ENCODE results near the gene EZH1. TPM values are rescaled to one million over a fixed set of nuclear protein-coding genes. Genes with fewer than 3 reads are reported as not detected.

Gene EZH1
- total and polyA plus RNA-seq, 2 of the 4 experiments (the other 2 are of a cell fraction): 17.6 to 27.3 TPM

- H3K4me1 ChIP-seq (ENCODE audit: control insufficient read depth, insufficient read depth, low read length): no peaks in the 10 kb centered on the region
- H4K20me1 ChIP-seq (ENCODE audit: insufficient read depth, low read length): no peaks in the 10 kb centered on the region
- dilution Hi-C loops (cut with HindIII; ENCODE audit: low sequenced_read_pairs, unreplicated experiment) (no loop called here), intact Hi-C loops (cut with micrococcal nuclease) (no loop called here), in situ Hi-C loops (cut with MboI; ENCODE audit: low sequenced_read_pairs) (loop anchor here (25.0 kb wide), 1 partner anchor 622 kb away; no protein-coding TSS in a partner anchor)
- ATAC-seq (ENCODE audit: low read depth) (no peak), DNase-seq (no peak)
- CTCF ChIA-PET: no interaction called here
- no peak overlapping the region for H3K4me3 ChIP-seq (ENCODE audit: insufficient read depth, low read depth, low read length)
- H2AK5ac ChIP-seq (ENCODE audit: low read depth, low read length): no peak overlapping the region
- no peak overlapping the region for H2BK5ac ChIP-seq (ENCODE audit: low read depth, low read length, poor library complexity, severe bottlenecking)
- no peaks in the 10 kb centered on the region for H3K27me3 ChIP-seq (ENCODE audit: control insufficient read depth, insufficient read depth, low read length)
- H2BK15ac ChIP-seq (ENCODE audit: low read depth, low read length): no peak overlapping the region
- H3K4ac ChIP-seq (ENCODE audit: low read depth, low read length): no peak overlapping the region
- WGBS, 2 experiments (ENCODE audit: extremely low coverage in 2 of 2, insufficient read length in 1 of 2): 91% methylated on average over 5 of the region's 10 CpGs; no CpG with 5 or more reads in 1 of the 2 experiments
- no peak overlapping the region for H4K8ac ChIP-seq (ENCODE audit: low read depth in 2 of 2, low read length in 2 of 2)
- H4K91ac ChIP-seq (ENCODE audit: insufficient read depth, low read depth, low read length): no peak overlapping the region
- no peaks in the 10 kb centered on the region for H3K9me3 ChIP-seq (ENCODE audit: control insufficient read depth, insufficient read depth, low read length)
- H3K9ac ChIP-seq (ENCODE audit: low read depth, low read length): no peak overlapping the region
- H4K5ac ChIP-seq (ENCODE audit: low read depth, low read length): no peak overlapping the region
- no peak overlapping the region for H3K4me2 ChIP-seq (ENCODE audit: low read depth, low read length)
- TF ChIP-seq USF2 (IDR thresholded peaks at IDR 0.05; ENCODE audit: low read depth, low read length): no peak
- TF ChIP-seq RCOR1 (IDR thresholded peaks at IDR 0.05; ENCODE audit: insufficient replicate concordance, low read length): no peak
- TF ChIP-seq FOS (IDR thresholded peaks at IDR 0.05; ENCODE audit: low read depth, low read length): no peak
- TF ChIP-seq, protein P1, sequence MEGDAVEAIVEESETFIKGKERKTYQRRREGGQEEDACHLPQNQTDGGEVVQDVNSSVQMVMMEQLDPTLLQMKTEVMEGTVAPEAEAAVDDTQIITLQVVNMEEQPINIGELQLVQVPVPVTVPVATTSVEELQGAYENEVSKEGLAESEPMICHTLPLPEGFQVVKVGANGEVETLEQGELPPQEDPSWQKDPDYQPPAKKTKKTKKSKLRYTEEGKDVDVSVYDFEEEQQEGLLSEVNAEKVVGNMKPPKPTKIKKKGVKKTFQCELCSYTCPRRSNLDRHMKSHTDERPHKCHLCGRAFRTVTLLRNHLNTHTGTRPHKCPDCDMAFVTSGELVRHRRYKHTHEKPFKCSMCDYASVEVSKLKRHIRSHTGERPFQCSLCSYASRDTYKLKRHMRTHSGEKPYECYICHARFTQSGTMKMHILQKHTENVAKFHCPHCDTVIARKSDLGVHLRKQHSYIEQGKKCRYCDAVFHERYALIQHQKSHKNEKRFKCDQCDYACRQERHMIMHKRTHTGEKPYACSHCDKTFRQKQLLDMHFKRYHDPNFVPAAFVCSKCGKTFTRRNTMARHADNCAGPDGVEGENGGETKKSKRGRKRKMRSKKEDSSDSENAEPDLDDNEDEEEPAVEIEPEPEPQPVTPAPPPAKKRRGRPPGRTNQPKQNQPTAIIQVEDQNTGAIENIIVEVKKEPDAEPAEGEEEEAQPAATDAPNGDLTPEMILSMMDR (conservative IDR thresholded peaks at IDR 0.05; ENCODE audit: low read depth, low read length): no peak
- TF ChIP-seq MAFK (IDR thresholded peaks at IDR 0.05; ENCODE audit: low read depth, low read length): no peak
- TF ChIP-seq CEBPB (IDR thresholded peaks at IDR 0.05; ENCODE audit: low read depth, low read length): no peak
- no peak for TF ChIP-seq BHLHE40 (IDR thresholded peaks at IDR 0.05; ENCODE audit: low read depth, low read length)
- TF ChIP-seq RAD21 (IDR thresholded peaks at IDR 0.05; ENCODE audit: low read length): no peak
- TF ChIP-seq ELK1 (IDR thresholded peaks at IDR 0.05; ENCODE audit: borderline replicate concordance, low read depth, low read length): no peak
- no peak overlapping the region for H3K56ac ChIP-seq (ENCODE audit: extremely low read depth, insufficient read depth, low read length)
- no peak overlapping the region for H3K14ac ChIP-seq (replicated peaks; ENCODE audit: low read depth, low read length)
- no peak overlapping the region for H3K27ac ChIP-seq (ENCODE audit: insufficient read depth, low read length)
- H3K18ac ChIP-seq (ENCODE audit: low read depth, low read length): no peak overlapping the region
- H2BK120ac ChIP-seq (ENCODE audit: low read depth, low read length): no peak overlapping the region
- peaks cover 8% of the 10 kb centered on the region for H3K9me1 ChIP-seq (ENCODE audit: insufficient read depth, low read length)
- peaks cover 0 to 4% of the 10 kb centered on the region in 2 experiments; a peak in 1 of 4 replicates for H3K79me1 ChIP-seq (ENCODE audit: low read depth in 1 of 2, low read length in 2 of 2)
- no peak overlapping the region for H3K23ac ChIP-seq (ENCODE audit: low read depth, low read length)
- H2BK20ac ChIP-seq (ENCODE audit: low read depth, low read length): no peak overlapping the region
- peaks cover 69% of the 10 kb centered on the region for H3K36me3 ChIP-seq (ENCODE audit: control insufficient read depth, insufficient read depth, low read length)
- BruUV-seq (replicated peaks): no TSS peak
- POLR2A ChIA-PET (ENCODE audit: unreplicated experiment): no interaction called here
- no peak overlapping the region for H2AFZ ChIP-seq (replicated peaks; ENCODE audit: low read length, poor library complexity)
- H2AK9ac ChIP-seq (replicated peaks; ENCODE audit: low read depth, low read length, poor library complexity): no peak overlapping the region
Measured at GRCh38 chr17:42690596-42690995, 54.2 kb downstream of the EZH1 start.

Data from IMR-90 (cell line).